HL-60 (cell line): ENCODE data around the gene ASRGL1.

ENCODE experiments used
- DNase-seq, 2 experiments: peaks; one replicate each; pipeline ENCODE4 v3.0.0-alpha.2; 2010 to 2020; ENCODE audit warnings: low read depth in 1 of 2, low spot score in 1 of 2
- H3K27ac ChIP-seq: fragments of 250-450 bp; sonication (Bioruptor Pico); replicated peaks from 2 replicates; pipeline ENCODE4 v1.5.1; 2020; ENCODE audit warnings: mild to moderate bottlenecking, moderate library complexity
- H3K27me3 ChIP-seq: fragments of 250-450 bp; sonication (Bioruptor Pico); 2 replicates; pipeline ENCODE4 v1.5.1; 2021; ENCODE audit warnings: mild to moderate bottlenecking, moderate library complexity; ENCODE audit not compliant: insufficient read depth, poor library complexity, severe bottlenecking
- H3K4me3 ChIP-seq: replicated peaks from 2 replicates; pipeline ENCODE4 v1.5.1; 2011; ENCODE audit warnings: mild to moderate bottlenecking, control low read depth, low read length; ENCODE audit not compliant: insufficient read depth
- GABPA ChIP-seq: IDR thresholded peaks from 2 replicates; pipeline ENCODE4 v1.6.1; 2012; ENCODE audit warnings: low read depth
- POLR2AphosphoS5 ChIP-seq: IDR thresholded peaks from 2 replicates; pipeline ENCODE4 v1.6.1; 2012; ENCODE audit warnings: low read depth
- SPI1 ChIP-seq: IDR thresholded peaks from 2 replicates; pipeline ENCODE4 v1.6.1; 2012; ENCODE audit warnings: low read depth, mild to moderate bottlenecking, borderline replicate concordance
- TF ChIP-seq, protein P1 (sequence below): IDR thresholded peaks from 2 replicates; pipeline ENCODE4 v1.6.1; 2012; ENCODE audit warnings: low read depth; ENCODE audit not compliant: insufficient replicate concordance
- TF ChIP-seq, protein P2 (sequence below): IDR thresholded peaks from one replicate; pipeline ENCODE4 v1.5.1; 2011; ENCODE audit warnings: low read length, control low read depth, inconsistent platforms; ENCODE audit not compliant: insufficient read depth

Gene ASRGL1

DNA sequence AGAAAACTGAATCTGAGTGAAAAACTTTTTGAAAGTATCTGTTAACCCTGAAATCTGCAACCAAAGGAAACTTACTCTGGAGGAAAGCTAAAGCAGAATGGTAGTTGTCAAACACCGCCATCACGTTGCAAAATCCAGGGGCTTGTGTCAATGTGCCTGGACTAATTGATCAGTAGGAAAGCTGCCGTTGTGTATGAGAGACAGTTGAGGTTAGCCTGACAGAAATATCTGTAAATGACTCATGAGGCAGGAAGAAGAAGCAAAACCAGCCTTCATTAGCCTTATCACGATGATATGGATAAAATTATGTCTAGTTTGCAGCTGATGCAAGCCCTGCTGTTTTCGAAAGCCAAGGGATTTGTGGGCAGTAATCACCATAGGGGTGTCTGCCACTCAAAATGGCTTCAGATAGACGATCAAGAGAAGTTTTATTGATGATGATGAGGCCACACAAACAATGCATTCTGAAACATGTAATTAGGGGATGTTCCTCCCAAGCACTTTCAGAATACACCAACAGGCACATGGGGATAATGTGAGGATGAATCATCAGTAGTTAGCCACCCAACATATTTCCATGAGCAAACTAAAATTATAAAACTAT, 90.5 kb downstream of the ASRGL1 start:
- no peaks in the 10 kb centered on the region for H3K27me3 ChIP-seq
- DNase-seq = peak; percentile 14 to 74
- H3K27ac ChIP-seq = no peak overlapping the region
- no peak overlapping the region for H3K4me3 ChIP-seq
- no peak for TF ChIP-seq POLR2AphosphoS5
- TF ChIP-seq, protein P1, sequence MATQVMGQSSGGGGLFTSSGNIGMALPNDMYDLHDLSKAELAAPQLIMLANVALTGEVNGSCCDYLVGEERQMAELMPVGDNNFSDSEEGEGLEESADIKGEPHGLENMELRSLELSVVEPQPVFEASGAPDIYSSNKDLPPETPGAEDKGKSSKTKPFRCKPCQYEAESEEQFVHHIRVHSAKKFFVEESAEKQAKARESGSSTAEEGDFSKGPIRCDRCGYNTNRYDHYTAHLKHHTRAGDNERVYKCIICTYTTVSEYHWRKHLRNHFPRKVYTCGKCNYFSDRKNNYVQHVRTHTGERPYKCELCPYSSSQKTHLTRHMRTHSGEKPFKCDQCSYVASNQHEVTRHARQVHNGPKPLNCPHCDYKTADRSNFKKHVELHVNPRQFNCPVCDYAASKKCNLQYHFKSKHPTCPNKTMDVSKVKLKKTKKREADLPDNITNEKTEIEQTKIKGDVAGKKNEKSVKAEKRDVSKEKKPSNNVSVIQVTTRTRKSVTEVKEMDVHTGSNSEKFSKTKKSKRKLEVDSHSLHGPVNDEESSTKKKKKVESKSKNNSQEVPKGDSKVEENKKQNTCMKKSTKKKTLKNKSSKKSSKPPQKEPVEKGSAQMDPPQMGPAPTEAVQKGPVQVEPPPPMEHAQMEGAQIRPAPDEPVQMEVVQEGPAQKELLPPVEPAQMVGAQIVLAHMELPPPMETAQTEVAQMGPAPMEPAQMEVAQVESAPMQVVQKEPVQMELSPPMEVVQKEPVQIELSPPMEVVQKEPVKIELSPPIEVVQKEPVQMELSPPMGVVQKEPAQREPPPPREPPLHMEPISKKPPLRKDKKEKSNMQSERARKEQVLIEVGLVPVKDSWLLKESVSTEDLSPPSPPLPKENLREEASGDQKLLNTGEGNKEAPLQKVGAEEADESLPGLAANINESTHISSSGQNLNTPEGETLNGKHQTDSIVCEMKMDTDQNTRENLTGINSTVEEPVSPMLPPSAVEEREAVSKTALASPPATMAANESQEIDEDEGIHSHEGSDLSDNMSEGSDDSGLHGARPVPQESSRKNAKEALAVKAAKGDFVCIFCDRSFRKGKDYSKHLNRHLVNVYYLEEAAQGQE = no peak
- TF ChIP-seq SPI1 = no peak
- TF ChIP-seq, protein P2, sequence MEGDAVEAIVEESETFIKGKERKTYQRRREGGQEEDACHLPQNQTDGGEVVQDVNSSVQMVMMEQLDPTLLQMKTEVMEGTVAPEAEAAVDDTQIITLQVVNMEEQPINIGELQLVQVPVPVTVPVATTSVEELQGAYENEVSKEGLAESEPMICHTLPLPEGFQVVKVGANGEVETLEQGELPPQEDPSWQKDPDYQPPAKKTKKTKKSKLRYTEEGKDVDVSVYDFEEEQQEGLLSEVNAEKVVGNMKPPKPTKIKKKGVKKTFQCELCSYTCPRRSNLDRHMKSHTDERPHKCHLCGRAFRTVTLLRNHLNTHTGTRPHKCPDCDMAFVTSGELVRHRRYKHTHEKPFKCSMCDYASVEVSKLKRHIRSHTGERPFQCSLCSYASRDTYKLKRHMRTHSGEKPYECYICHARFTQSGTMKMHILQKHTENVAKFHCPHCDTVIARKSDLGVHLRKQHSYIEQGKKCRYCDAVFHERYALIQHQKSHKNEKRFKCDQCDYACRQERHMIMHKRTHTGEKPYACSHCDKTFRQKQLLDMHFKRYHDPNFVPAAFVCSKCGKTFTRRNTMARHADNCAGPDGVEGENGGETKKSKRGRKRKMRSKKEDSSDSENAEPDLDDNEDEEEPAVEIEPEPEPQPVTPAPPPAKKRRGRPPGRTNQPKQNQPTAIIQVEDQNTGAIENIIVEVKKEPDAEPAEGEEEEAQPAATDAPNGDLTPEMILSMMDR = no peak
- TF ChIP-seq GABPA = no peak

DNA sequence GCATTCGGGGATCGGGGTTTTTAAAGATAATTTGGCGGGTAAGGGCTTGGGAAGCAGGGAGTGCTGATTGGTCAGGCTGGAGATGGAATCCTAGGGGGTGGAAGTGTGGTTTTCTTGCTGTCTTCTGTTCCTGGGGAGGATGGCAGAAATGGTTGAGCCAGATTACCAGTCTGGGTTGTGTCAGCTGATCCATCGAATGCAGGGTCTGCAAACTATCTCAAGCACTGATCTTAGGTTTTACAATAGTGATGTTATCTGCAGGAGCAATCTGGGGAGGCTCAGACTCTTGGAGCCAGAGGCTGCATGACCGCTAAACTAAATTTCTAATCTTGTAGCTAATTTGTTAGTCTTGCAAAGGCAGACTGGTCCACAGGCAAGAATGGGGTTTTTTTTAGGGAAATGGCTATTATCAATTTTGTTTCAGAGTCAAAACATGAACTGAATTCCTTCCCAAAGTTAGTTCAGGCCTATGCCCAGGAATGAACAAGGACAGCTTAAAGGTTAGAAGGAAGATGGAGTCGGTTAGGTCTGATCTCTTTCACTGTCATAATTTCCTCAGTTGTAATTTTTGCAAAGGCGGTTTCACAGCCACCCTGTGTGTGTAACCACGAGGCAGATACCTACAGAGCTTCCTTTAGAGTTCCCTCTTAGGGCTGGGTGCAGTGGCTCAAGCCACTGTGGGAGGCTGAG, 91.8 kb downstream of the ASRGL1 start:
- no peak for TF ChIP-seq POLR2AphosphoS5
- no peak for TF ChIP-seq SPI1
- no peak for TF ChIP-seq GABPA
- TF ChIP-seq, protein P1 = no peak
- TF ChIP-seq, protein P2 = no peak
- Histone ChIP-seq H3K27ac (no peak overlapping the region), H3K4me3 (no peak overlapping the region), H3K27me3 (no peaks in the 10 kb centered on the region)
- no peak for DNase-seq

DNA sequence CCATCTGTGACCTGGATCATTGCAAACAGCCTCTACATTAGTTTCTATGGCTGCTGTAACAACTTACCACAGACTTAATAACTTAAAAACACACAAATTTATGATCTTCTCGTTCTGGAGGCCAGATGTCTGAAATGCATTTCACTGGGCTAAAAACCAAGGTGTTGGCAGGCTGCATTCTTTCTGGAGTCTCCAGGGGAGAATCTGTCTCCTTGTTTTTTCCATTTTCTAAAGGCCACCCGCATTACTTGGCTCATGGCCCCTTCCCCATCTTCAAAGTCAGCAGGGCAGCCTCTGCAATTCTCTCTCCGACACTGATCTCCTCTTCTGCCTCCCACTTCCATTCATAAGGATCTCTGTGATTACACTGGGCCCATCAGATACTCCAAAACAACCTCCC, 93.2 kb downstream of the ASRGL1 start:
- Histone ChIP-seq H3K4me3 (no peak overlapping the region), H3K27ac (no peak overlapping the region), H3K27me3 (no peaks in the 10 kb centered on the region)
- DNase-seq = no peak
- TF ChIP-seq SPI1 (no peak), GABPA (no peak), POLR2AphosphoS5 (no peak)
- TF ChIP-seq, protein P1 = no peak
- TF ChIP-seq, protein P2 = no peak
